HG03095 (cell line): ENCODE data around the gene ELFN1.

Source experiments
- ATAC-seq: cut with Tn5 transposase; IDR thresholded peaks from one replicate; pipeline ENCODE4 v1.9.1; 2021; ENCODE audit warnings: moderate library complexity; ENCODE audit not compliant: unreplicated experiment

Gene ELFN1

GRCh38 chr7:1738956-1739355, 68.9 kb downstream of the ELFN1 start:
- ATAC-seq = no peak

GRCh38 chr7:1739593-1739992, 69.5 kb downstream of the ELFN1 start:
- ATAC-seq = no peak

- ATAC-seq = no peak
Measured at GRCh38 chr7:1740214-1740613, 70.1 kb downstream of the ELFN1 start.

GRCh38 chr7:1741246-1741645, 71.2 kb downstream of the ELFN1 start:
- no peak for ATAC-seq

- ATAC-seq = no peak
Measured at GRCh38 chr7:1741751-1742554, 71.9 kb downstream of the ELFN1 start.

- ATAC-seq = no peak
Measured at GRCh38 chr7:1742555-1743303, 72.7 kb downstream of the ELFN1 start.

- no peak for ATAC-seq
Measured at GRCh38 chr7:1743481-1744230, 73.6 kb downstream of the ELFN1 start.

DNA sequence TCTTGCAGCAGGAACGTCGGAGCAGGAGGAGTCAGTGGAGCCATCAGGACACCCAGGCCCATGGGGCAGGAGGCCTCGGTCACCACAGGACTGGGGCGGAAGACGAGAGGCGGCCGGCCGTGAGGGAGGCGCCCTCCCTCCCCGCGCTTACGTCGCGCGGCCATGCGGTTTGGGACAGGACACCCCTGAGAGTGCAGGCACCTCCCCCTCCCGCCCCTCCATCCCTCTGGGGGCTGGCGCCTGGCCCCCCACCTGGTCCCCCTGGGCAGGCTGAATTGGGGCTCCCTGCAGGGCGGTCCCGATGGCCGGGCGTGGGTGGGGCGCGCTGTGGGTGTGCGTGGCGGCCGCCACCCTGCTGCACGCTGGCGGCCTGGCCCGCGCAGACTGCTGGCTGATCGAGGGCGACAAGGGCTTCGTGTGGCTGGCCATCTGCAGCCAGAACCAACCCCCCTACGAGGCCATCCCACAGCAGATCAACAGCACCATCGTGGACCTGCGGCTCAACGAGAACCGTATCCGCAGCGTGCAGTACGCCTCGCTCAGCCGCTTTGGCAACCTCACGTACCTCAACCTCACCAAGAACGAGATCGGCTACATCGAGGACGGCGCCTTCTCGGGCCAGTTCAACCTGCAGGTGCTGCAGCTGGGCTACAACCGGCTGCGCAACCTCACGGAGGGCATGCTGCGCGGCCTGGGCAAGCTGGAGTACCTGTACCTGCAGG, 74.4 kb downstream of the ELFN1 start:
- ATAC-seq = no peak

DNA sequence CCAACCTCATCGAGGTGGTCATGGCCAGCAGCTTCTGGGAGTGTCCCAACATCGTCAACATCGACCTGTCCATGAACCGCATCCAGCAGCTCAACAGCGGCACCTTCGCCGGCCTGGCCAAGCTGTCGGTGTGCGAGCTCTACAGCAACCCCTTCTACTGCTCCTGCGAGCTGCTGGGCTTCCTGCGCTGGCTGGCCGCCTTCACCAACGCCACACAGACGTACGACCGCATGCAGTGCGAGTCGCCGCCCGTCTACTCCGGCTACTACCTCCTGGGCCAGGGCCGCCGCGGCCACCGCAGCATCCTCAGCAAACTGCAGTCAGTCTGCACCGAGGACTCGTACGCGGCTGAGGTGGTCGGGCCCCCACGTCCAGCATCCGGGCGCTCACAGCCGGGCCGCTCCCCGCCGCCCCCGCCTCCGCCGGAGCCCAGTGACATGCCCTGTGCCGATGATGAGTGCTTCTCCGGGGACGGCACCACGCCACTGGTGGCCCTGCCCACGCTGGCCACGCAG, 75.0 kb downstream of the ELFN1 start:
- no peak for ATAC-seq

GRCh38 chr7:1745576-1746490, 75.8 kb downstream of the ELFN1 start:
- ATAC-seq = no peak

DNA sequence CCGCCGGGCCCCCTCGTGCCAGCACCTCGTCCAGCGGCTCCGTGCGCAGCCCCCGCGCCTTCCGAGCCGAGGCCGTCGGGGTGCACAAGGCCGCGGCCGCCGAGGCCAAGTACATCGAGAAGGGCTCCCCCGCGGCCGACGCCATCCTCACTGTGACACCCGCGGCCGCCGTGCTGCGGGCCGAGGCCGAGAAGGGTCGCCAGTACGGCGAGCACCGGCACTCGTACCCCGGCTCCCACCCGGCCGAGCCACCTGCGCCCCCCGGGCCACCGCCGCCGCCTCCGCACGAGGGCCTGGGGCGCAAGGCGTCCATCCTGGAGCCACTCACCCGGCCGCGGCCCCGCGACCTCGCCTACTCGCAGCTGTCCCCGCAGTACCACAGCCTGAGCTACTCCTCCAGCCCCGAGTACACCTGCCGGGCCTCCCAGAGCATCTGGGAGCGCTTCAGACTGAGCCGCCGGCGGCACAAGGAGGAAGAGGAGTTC, 76.5 kb downstream of the ELFN1 start:
- no peak for ATAC-seq

- ATAC-seq = no peak
Measured at GRCh38 chr7:1747004-1747801, 77.1 kb downstream of the ELFN1 start.

DNA sequence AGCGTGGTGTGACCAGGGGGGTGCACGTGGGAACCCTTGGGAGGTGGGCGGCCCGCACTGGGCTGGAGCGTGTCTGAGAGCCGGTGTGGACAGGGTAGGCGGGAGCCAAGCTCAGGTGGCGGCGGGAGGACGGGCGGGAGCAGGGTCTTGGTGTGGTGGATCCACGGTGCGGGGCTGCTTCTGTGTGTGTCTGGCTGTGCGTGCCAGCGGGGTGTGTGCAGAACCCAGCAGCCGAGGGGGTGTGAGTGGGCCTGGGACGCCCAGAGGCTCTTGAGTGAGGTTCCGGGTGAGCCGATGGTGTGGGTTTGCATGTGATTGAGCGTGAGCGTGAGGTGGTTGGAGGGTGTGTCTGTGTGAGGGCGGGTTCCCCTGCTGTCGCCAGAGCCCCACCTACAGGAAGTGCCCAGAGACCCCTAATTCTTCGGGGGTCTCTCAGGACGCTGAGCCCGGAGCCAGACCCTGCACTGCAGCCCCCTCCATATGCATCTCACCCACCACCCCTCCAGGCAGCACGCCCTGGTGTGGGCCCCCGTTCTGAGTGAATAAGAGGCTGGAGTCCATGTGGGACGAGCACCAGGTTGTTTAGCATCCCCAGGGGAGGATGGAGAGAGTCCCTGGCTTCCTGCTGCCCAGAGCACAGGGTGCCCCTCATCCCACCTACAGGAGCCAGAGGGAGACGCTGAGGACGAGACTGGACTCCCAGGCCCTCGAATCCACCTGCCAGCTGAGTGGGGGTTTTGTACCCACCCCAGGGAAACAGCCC, 78.2 kb downstream of the ELFN1 start:
- ATAC-seq = no peak

DNA sequence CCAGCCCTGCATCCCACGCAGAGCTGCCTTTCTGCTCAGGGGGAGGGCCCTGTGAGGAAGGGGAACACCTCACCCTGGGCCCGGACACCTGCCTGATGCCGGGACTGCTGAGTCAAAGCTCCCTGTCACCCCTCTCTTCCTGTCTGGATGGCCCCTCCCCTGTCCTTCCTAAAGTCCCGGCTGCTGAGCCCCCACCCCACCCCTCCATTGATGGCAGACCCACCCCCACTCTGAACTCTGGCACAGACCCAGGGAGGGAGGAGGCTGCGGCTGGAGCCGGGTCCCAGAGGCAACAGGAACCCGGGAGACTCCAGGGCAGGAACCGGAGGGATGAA, 78.7 kb downstream of the ELFN1 start:
- ATAC-seq = no peak

DNA sequence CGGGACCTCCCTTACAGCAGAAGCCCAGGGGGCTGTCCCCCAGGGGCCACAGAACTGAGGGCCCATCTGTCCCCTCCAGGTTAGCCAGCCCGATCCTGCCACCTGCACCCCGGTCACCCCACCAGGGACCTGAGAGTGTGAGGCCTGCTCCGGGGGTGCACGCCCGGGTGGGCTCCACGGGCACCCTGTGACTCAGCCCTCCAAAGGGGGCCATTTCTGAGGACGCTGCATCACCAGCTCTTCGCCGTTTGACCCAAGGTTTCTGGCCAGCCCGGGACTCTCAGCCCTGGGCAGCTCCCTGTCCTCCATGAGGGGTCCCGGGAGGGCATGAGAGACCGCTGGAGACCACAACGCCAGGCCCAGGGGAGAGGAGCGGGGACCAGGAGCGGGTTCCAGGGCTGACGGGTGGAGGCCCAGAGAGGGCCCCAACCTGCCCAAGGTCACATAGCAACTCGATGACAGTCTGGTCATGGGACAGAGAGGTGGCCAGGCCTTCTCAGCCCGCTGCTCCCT, 79.3 kb downstream of the ELFN1 start:
- ATAC-seq = no peak

GRCh38 chr7:1749864-1750466, 79.9 kb downstream of the ELFN1 start:
- no peak for ATAC-seq

DNA sequence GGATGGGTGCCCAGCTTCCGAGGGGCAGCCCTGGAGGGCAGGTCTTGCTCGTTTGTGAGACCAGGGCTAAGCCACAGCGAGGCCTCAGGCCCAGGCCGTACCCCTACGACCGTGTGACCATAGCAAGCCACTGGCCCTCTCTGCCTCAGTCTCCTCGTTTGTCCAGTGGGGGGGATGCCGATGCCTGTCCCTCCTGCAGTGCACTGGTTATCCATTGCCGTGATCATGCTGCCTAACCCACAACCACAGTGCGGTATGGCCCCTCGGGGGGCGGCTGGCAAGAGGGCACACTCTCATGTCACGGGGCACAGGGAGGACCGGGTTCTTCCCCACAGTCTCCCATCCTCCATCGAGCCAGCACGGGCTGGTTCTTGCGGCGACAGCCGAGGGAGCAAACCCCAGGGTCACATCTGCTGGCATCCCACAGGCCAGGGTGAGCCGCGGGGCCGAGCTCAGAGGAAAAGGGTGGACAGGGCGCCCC, 80.5 kb downstream of the ELFN1 start:
- ATAC-seq = no peak
